H1 (cell line): ENCODE measurements around the gene TMEM106C. TPM values are rescaled to one million over a fixed set of nuclear protein-coding genes. Genes with fewer than 3 reads are reported as not detected.

Source experiments
- BRCA1 ChIP-seq: IDR thresholded peaks from 2 replicates; pipeline ENCODE4 v1.6.1; 2012; ENCODE audit warnings: low read depth, low read length, improper control_type of control experiment
- CBX8 ChIP-seq: fragments of 300-800, 300-1000 bp; sonication (generic); IDR thresholded peaks from 2 replicates; pipeline ENCODE4 v1.7.1; 2016; ENCODE audit warnings: low read depth, low read length, borderline replicate concordance
- JUN ChIP-seq: IDR thresholded peaks from 2 replicates; pipeline ENCODE4 v1.6.1; 2011; ENCODE audit warnings: low read depth, mild to moderate bottlenecking, improper control_type of control experiment, low read length
- KDM5A ChIP-seq: fragments of 200-600 bp; IDR thresholded peaks from 2 replicates; pipeline ENCODE4 v1.7.1; 2012; ENCODE audit warnings: mild to moderate bottlenecking, low read length, inconsistent platforms, mixed read lengths
- NANOG ChIP-seq: IDR thresholded peaks from 2 replicates; pipeline ENCODE4 v1.6.1; 2011; ENCODE audit warnings: low read length, low read depth, mild to moderate bottlenecking, inconsistent platforms; ENCODE audit not compliant: insufficient read depth, poor library complexity, severe bottlenecking
- POLR2AphosphoS5 ChIP-seq: IDR thresholded peaks from 2 replicates; pipeline ENCODE4 v1.6.1; 2011; ENCODE audit warnings: low read depth, low read length
- polyA plus RNA-seq, 7 experiments: library from polyadenylated mRNA; depleted of rRNA in 3 of 7; stranded (reverse) in 5 of 7; unstranded in 2 of 7; fragments of >200 nt in 5 of 7; fragments of 200-250 nt in 2 of 7; gene quantifications; 1 replicate in 5 of 7; 2 replicates in 1 of 7; 4 replicates in 1 of 7; pipeline versions ENCODE4 v1.2.1 to v1.2.3, GENCODE V29; 2011 to 2013; ENCODE audit warnings: missing spikeins in 2 of 7, mixed read lengths in 2 of 7
- total RNA-seq: library from RNA; stranded (reverse); fragmentation: NEBNext Ultra II Directional; extraction: Animal tissue kit (Norgen Biotek cat#: 25700); gene quantifications from 2 replicates; pipeline ENCODE4 v1.2.1, GENCODE V29; 2021

TMEM106C gene
- total and polyA plus RNA-seq, 2 of the 8 experiments (the other 6 are each of a cell fraction or from before 2014, with no cell fraction given), result 36.6 to 45.3 TPM

DNA sequence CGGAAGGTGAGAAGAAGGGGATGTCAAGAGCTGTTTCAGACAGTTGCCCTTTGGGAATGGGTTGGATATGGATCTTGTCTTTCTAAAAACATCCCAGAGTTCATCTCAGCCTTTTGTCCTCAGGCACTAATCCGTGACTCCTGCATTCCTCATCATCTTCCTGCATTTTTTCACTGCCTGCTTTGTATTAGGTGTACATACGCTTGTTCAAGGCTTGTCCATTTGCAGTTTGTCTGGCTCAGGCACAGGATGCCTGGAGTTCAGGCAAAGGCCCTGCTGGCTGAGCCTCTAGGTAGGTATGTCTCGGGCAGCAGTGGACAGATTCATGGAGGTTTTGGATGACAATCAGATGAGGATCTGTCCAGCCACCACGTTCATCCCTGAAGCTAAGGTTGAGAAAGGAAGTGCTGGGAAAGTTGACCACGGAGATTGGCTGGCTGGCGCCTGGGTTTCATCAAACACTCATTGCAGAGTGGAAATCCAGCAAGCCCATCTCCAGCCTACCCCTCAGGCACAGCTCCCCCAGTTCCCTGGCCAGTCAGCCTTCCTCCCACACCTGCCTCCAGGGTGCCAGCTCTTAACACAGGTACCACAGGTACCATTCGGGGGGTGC lies 12.4 kb upstream of the TMEM106C start (continued):
- no peak for TF ChIP-seq JUN
- TF ChIP-seq NANOG, result no peak
- TF ChIP-seq POLR2AphosphoS5, result no peak
- no peak for TF ChIP-seq BRCA1
- no peak for TF ChIP-seq KDM5A
- no peak for TF ChIP-seq CBX8
